Aorta (tissue), 5 donors: ENCODE results near the gene RWDD3. TPM values are rescaled to one million over a fixed set of nuclear protein-coding genes. Genes with fewer than 3 reads are reported as not detected.

Source experiments
- ATAC-seq: fragments of 200-7000 bp; cut with Tn5 transposase; one replicate; pipeline ENCODE4 v1.9.1; 2022; ENCODE audit warnings: moderate library complexity; ENCODE audit not compliant: low FRiP score
- DNase-seq, 2 donors: peaks; one replicate each; pipeline ENCODE4 v3.0.0-alpha.2; 2020
- H3K27ac ChIP-seq, 2 donors: one replicate each; pipeline ENCODE4 v1.5.1; 2013; ENCODE audit warnings: low read length in 2 of 2, mild to moderate bottlenecking in 2 of 2, moderate library complexity in 2 of 2, control low read depth in 1 of 2, inconsistent platforms in 1 of 2, low read depth in 1 of 2
- H3K27me3 ChIP-seq, 2 donors: one replicate each; pipeline ENCODE4 v1.6.1; 2013; ENCODE audit warnings: control low read depth in 1 of 2, low read length in 1 of 2, mild to moderate bottlenecking in 1 of 2, moderate library complexity in 1 of 2; ENCODE audit not compliant: insufficient read depth in 2 of 2, control insufficient read depth in 1 of 2
- H3K36me3 ChIP-seq, 2 donors: one replicate each; pipeline ENCODE4 v1.6.1; 2013; ENCODE audit warnings: control low read depth in 1 of 2, low read length in 1 of 2, mild to moderate bottlenecking in 1 of 2; ENCODE audit not compliant: insufficient read depth in 2 of 2, control insufficient read depth in 1 of 2
- H3K4me1 ChIP-seq, 2 donors: one replicate each; pipeline ENCODE4 v1.6.1; 2013; ENCODE audit warnings: low read length in 2 of 2, control low read depth in 1 of 2, mild to moderate bottlenecking in 1 of 2, moderate library complexity in 1 of 2; ENCODE audit not compliant: insufficient read depth in 2 of 2, control insufficient read depth in 1 of 2
- H3K4me3 ChIP-seq, 2 donors: one replicate each; pipeline ENCODE4 v1.5.1; 2013; ENCODE audit warnings: low read length in 2 of 2, control low read depth in 1 of 2, mild to moderate bottlenecking in 1 of 2
- H3K9me3 ChIP-seq: one replicate; pipeline ENCODE4 v1.6.1; 2013; ENCODE audit warnings: mild to moderate bottlenecking, low read length; ENCODE audit not compliant: control insufficient read depth
- WGBS, 2 donors: extraction: QIAGEN DNeasy Blood & Tissue Kit; methylation state at CpG; one replicate each; pipeline ENCODE4 v1.1.7; 2013; 5-methylcytosine and 5-hydroxymethylcytosine counted together
- intact Hi-C, 2 donors: fragments of 100-400 bp; cut with DNase I; formaldehyde crosslinking; loops; one replicate each; pipeline versions ENCODE4 v1.14.2 to v1.15.0; 2022
- polyA plus RNA-seq, 2 donors: library from polyadenylated mRNA; stranded (reverse); fragments of 200-250 nt; gene quantifications; one replicate each; pipeline ENCODE4 v1.2.3, GENCODE V29; 2013
- total RNA-seq, 2 donors: library from RNA; stranded (reverse); fragmentation: NEBNext Ultra II Directional; extraction: Animal tissue kit (Norgen Biotek cat#: 25700); gene quantifications; one replicate each; pipeline ENCODE4 v1.2.1, GENCODE V29; 2021
- donor health status: healthy with polysubstance abuse.
- donor health status: Bipolar disorder and iron deficiency.
- donor health status: DM: no; HTN: no; CAD: no.
- donor health status: DM: no; HTN: no; CAD: no.
- donor health status: DM: yes; HTN: yes; CAD: no.

The RWDD3 gene
- total and polyA plus RNA-seq, 4 donors = 16.7 to 25.5 (median 20.8) TPM

DNA sequence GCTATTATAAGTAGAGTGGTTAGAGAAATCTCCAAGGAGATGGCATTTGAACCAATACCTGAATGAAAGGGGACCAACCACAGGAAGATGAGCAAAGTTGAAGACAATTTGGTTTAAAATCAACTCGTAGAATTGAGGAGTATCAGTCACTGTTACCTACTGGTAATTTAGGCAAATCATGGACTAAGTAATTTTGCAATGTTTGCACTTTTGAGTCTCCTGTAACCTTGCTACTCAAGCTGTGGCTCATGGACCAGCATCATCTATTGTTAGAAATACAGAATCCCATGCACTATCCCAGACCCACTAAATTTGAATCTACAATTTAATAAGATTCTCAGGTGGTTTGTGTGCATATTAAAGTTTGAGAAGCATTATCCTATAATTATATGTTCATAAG lies 21.8 kb downstream of the RWDD3 start:
- no peak for ATAC-seq
- WGBS, 2 donors = 86 to 87% methylated on average over 1 of the region's 1 CpG
- no peak overlapping the region for H3K27ac ChIP-seq

DNA sequence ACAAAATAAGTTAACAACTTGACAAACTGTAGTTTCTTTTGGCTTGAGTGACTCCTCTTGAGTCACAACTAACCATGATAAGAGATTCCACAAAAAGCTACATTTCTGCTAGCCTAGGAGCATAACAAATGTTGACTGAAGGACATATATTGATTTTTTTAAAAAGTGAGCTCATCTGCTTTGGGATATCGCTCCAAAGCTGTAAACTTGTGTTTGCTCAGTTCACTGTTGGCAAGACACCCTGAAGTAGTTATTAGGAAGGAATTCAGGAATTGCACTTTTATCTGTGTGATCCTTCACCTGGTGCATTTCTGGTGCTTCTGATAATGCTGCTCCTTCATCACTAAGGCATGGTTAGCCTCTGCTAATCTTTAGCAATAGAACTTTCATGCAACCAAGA lies 23.7 kb downstream of the RWDD3 start:
- 76 to 86% methylated on average over 1 of the region's 1 CpG for WGBS, 2 donors
- intact Hi-C loops = no loop called here
- H3K4me3 ChIP-seq = no peak overlapping the region
- no peaks in the 10 kb centered on the region for H3K4me1 ChIP-seq
- DNase-seq = no peak
- no peaks in the 10 kb centered on the region for H3K36me3 ChIP-seq
- no peaks in the 10 kb centered on the region for H3K9me3 ChIP-seq
- H3K27me3 ChIP-seq = no peaks in the 10 kb centered on the region
- H3K27ac ChIP-seq = no peak overlapping the region
- no peak for ATAC-seq

More for the DNA sequence above, 21.8 kb downstream of the RWDD3 start:
- no peaks in the 10 kb centered on the region for H3K27me3 ChIP-seq
- H3K36me3 ChIP-seq = peaks cover 0 to 2% of the 10 kb centered on the region in 2 donors
- no peaks in the 10 kb centered on the region for H3K9me3 ChIP-seq
- no peak overlapping the region for H3K4me3 ChIP-seq
- H3K4me1 ChIP-seq = no peaks in the 10 kb centered on the region
- intact Hi-C loops = no loop called here
- DNase-seq = no peak

DNA sequence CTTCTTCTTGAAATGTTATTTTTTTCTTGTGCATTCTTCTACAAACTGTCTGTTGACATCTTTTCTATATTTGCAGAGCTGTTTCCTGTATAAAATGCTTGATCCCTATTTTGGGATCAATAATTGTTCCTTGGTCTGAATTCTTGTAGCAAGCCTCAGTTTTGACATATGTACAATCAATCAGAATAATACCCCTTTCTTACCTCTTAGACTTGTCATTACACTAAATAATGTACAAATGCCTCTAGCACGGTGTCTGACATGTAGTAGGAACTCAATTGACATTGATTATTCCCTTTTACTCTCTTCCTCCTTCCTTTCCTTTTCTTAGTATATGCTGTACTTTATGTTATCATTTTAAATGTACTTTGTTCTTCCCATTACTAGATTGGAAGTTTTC lies 25.2 kb downstream of the RWDD3 start:
- Histone ChIP-seq H3K27ac (no peak overlapping the region), H3K27me3 (no peaks in the 10 kb centered on the region), H3K4me3 (no peak overlapping the region), H3K4me1 (no peaks in the 10 kb centered on the region), H3K9me3 (no peaks in the 10 kb centered on the region), H3K36me3 (no peaks in the 10 kb centered on the region)
- DNase-seq = no peak
- intact Hi-C loops = no loop called here
- ATAC-seq = no peak
- 76 to 87% methylated on average over 1 of the region's 1 CpG for WGBS, 2 donors

DNA sequence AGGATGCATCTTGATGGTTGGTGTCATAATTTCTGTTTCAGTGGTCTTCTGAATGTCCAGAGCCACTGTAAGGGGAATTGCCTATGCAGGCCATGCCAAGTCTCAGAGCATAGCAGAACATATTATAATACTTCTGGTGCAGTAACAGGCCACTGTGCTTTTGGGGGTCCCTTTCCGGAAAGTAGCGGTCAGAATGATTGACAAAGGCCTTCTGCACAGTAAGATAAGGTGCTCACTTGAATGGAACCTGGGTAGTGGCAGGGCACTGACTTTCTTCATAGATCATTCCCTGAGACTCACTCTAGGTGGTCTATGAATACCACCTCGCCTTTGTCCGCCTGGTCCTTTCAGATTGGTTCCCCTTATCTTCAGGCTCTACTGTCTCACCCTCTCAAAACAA lies 28.9 kb downstream of the RWDD3 start:
- Histone ChIP-seq H3K36me3 (no peaks in the 10 kb centered on the region), H3K4me3 (no peak overlapping the region), H3K9me3 (no peaks in the 10 kb centered on the region), H3K27ac (no peak overlapping the region), H3K27me3 (no peaks in the 10 kb centered on the region), H3K4me1 (no peaks in the 10 kb centered on the region)
- 94% methylated on average over 4 of the region's 4 CpGs for WGBS, 2 donors
- intact Hi-C loops = no loop called here
- DNase-seq = no peak
- no peak for ATAC-seq

DNA sequence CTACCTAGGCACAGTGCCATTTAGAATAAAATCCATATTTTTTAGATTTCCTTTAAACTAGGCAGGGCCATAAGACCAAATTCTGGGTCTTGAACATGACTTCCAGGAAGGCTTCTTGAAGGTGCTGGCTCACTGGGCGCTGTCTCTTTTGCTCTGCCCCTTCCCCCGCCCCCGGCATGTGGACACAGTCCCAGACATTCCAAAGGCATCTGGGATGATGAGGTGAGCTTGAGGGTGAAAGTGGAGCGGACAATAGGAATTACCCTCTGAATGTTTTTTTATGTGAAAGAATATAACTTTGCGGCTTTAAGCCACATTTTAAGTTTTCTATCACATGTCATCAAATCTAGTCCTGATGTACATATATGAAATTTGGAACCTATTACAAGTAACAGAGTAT lies 29.4 kb downstream of the RWDD3 start:
- Histone ChIP-seq H3K9me3 (no peaks in the 10 kb centered on the region), H3K4me1 (no peaks in the 10 kb centered on the region), H3K36me3 (no peaks in the 10 kb centered on the region), H3K4me3 (no peak overlapping the region), H3K27me3 (no peaks in the 10 kb centered on the region), H3K27ac (no peak overlapping the region)
- no peak for DNase-seq
- WGBS, 2 donors = 78 to 83% methylated on average over 5 of the region's 5 CpGs
- intact Hi-C loops = no loop called here
- no peak for ATAC-seq

DNA sequence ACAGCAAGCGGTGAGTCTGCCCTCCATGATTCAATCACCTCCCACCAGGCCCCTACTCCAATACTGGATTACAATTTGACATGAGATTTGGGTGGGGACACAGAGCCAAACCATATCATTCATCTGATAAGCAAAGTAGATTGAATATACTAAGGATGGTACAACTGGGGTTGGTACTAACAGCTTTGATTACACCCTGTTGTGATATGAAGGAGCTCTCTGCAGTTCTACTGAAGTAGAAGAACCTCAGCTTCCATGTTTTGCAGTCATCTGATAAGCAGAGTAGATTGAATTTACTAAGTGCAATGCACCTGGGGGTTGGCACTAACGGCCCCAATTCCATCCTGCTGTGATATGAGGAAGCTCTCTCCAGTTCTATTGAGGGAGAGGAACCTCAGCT lies 31.1 kb downstream of the RWDD3 start:
- intact Hi-C loops = no loop called here
- Histone ChIP-seq H3K4me3 (no peak overlapping the region), H3K27me3 (no peaks in the 10 kb centered on the region), H3K36me3 (no peaks in the 10 kb centered on the region), H3K27ac (no peak overlapping the region), H3K9me3 (no peaks in the 10 kb centered on the region), H3K4me1 (no peaks in the 10 kb centered on the region)
- DNase-seq (no peak), ATAC-seq (no peak)
- 79 to 85% methylated on average over 2 of the region's 2 CpGs for WGBS, 2 donors

DNA sequence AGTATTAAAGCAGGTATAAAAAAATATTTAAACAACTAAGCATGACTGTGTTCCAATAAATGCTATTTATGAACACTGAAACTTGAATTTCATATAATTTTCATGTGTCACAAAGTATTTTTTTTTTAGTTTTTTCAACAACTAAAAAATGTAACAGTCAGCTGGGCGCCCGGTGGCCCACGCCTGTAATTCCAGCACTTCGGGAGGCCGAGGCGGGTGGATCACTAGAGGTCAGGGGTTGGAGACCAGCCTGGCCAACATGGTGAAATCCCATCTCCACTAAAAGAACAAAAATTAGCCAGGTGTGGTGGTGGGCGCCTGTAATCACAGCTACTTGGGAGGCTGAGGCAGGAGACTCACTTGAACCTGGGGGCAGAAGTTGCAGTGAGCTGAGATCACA lies 42.4 kb downstream of the RWDD3 start:
- peak in 1 of 2 donors; percentile 64 for DNase-seq
- intact Hi-C loops = no loop called here
- WGBS, 2 donors = 84 to 87% methylated on average over 7 of the region's 7 CpGs
- H3K27ac ChIP-seq = no peak overlapping the region
- H3K4me3 ChIP-seq = no peak overlapping the region
- H3K4me1 ChIP-seq = peaks cover 0 to 2% of the 10 kb centered on the region in 2 donors
- no peaks in the 10 kb centered on the region for H3K36me3 ChIP-seq
- no peaks in the 10 kb centered on the region for H3K9me3 ChIP-seq
- H3K27me3 ChIP-seq = no peaks in the 10 kb centered on the region
- ATAC-seq = no peak

DNA sequence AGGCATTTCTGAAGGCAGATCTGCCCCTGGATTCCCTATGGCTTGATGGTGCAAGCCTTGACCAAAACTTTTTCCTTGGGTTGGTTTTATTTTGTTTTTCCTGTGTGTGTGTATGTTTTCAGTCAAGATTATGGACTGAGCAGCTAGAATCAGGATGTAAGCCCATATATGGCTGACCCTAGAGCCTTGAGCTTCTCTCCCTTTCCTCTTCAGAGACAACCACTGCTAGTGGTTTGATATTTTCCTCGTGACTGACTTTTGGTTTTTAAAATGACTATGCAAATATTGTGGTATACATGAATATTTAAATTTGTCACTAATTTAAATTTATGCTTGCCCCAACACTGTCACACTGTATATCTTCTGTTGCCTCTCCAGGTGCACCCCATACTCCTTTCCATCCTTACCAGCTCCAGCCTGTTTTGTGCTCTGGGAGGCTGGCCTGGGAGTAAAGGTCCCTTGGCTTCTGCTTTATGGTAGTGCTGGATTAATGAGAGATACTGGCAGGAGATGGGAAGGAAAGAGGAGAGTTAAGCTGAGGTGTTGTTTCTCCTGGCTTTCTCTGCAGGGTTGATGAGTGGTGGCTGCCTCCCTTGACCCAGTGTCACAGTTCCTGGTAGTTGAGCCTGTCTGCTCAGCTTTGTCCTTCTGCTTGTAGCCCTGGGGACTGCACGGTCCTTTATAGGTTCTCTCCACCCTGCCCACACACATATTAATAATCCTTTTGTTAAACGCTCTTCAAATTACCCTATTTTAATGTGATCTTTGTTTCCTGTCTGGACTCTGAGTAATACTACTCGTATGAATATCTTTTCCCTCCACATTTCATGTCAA lies 44.4 kb downstream of the RWDD3 start:
- H3K4me3 ChIP-seq = no peak overlapping the region
- no peak for DNase-seq
- H3K4me1 ChIP-seq = peaks cover 0 to 2% of the 10 kb centered on the region in 2 donors
- WGBS, 2 donors = 51 to 56% methylated on average over 4 of the region's 4 CpGs
- H3K36me3 ChIP-seq = no peaks in the 10 kb centered on the region
- ATAC-seq = no peak
- no peaks in the 10 kb centered on the region for H3K9me3 ChIP-seq
- H3K27me3 ChIP-seq = no peaks in the 10 kb centered on the region
- H3K27ac ChIP-seq = no peak overlapping the region
- intact Hi-C loops = no loop called here

DNA sequence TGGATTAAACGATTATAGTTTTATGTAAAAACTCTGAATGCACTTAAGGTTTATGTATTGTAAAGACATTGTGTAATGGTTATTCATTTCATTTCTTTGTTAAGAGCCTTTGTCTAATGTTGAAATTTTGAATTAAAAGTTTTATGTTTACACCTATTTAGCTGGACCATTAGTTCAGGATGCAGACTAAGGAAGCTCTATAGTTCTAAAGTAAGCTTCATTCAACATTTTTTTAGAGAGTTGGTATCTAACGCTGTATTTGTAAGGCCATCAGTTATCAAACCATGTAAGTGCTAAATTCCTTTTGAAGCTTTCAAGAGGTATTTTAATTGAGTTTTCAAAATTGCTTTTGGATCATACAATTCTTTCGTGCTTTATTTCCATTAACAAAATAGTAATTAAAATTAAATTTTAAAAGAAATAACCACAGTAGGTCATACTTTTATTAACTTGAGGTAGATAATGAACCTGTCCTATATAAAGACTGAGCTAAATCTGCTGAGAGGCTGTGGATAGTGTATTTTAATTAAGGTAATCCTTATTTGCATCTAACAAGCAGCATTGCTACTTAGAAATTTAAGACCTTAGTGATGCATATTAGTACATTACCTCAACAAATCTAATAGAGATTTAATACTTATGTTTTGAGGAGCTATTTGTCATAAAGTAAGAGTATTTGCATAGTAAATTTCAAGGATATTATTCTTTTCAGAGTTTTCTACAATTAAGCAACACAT lies 47.9 kb downstream of the RWDD3 start:
- no peak overlapping the region for H3K4me3 ChIP-seq
- intact Hi-C loops = no loop called here
- H3K4me1 ChIP-seq = peaks cover 0 to 2% of the 10 kb centered on the region in 2 donors
- no peak overlapping the region for H3K27ac ChIP-seq
- DNase-seq (no peak), ATAC-seq (no peak)
- 74 to 80% methylated on average over 3 of the region's 3 CpGs for WGBS, 2 donors
- H3K36me3 ChIP-seq = no peaks in the 10 kb centered on the region
- no peaks in the 10 kb centered on the region for H3K27me3 ChIP-seq
- H3K9me3 ChIP-seq = no peaks in the 10 kb centered on the region
